Karpas-422 (cell line): ENCODE measurements around the gene RANBP3. TPM values are rescaled to one million over a fixed set of nuclear protein-coding genes. Genes with fewer than 3 reads are reported as not detected.

Source experiments
- DNase-seq: peaks from one replicate; pipeline ENCODE4 v3.0.0-alpha.2; 2015
- H2AFZ ChIP-seq: fragments of 200-600 bp; sonication (generic); 2 replicates; pipeline ENCODE4 v1.6.1; 2014; ENCODE audit warnings: antibody characterized with exemption, low read length, mixed read lengths
- H3K27ac ChIP-seq: fragments of 200-600 bp; sonication (generic); 2 replicates; pipeline ENCODE4 v1.5.1; 2014; ENCODE audit warnings: mild to moderate bottlenecking, low read length, moderate library complexity
- H3K27me3 ChIP-seq: fragments of 200-600 bp; sonication (generic); 2 replicates; pipeline ENCODE4 v1.6.1; 2014; ENCODE audit warnings: low read length, mixed read lengths
- H3K36me3 ChIP-seq: fragments of 200-600 bp; sonication (generic); 2 replicates; pipeline ENCODE4 v1.6.1; 2014; ENCODE audit warnings: low read length, mixed read lengths; ENCODE audit not compliant: insufficient read depth
- H3K4me1 ChIP-seq: fragments of 200-600 bp; sonication (generic); 2 replicates; pipeline ENCODE4 v1.6.1; 2014; ENCODE audit warnings: mild to moderate bottlenecking, low read length, mixed read lengths
- H3K4me2 ChIP-seq: fragments of 200-600 bp; sonication (generic); 2 replicates; pipeline ENCODE4 v1.6.1; 2014; ENCODE audit warnings: low read length, low read depth, mild to moderate bottlenecking; ENCODE audit not compliant: poor library complexity, severe bottlenecking
- H3K4me3 ChIP-seq: fragments of 200-600 bp; sonication (generic); 2 replicates; pipeline ENCODE4 v1.5.1; 2014; ENCODE audit warnings: mild to moderate bottlenecking, antibody characterized with exemption, low read length, mixed read lengths
- H3K79me2 ChIP-seq: fragments of 200-600 bp; sonication (generic); 2 replicates; pipeline ENCODE4 v1.6.1; 2014; ENCODE audit warnings: mild to moderate bottlenecking, low read length, mixed read lengths
- H3K9ac ChIP-seq: fragments of 200-600 bp; sonication (generic); 2 replicates; pipeline ENCODE4 v1.6.0; 2014; ENCODE audit warnings: low read length
- H3K9me2 ChIP-seq: fragments of 200-600 bp; sonication (generic), shearing (Covaris generic); replicated peaks from 2 replicates; pipeline ENCODE4 v1.6.0; 2014; ENCODE audit warnings: mild to moderate bottlenecking, low read length, moderate library complexity; ENCODE audit not compliant: insufficient read depth
- H3K9me3 ChIP-seq: fragments of 300-700, 200-600 bp; sonication (generic); 2 replicates; pipeline ENCODE4 v1.6.1; 2014; ENCODE audit warnings: low read length, mixed read lengths
- H4K20me1 ChIP-seq: fragments of 200-600 bp; sonication (generic); 2 replicates; pipeline ENCODE4 v1.6.1; 2014; ENCODE audit warnings: mild to moderate bottlenecking, antibody characterized with exemption, low read length, low read depth; ENCODE audit not compliant: insufficient read depth
- total RNA-seq: library from RNA; depleted of rRNA; stranded (reverse); fragments of >200 nt; shearing (Covaris generic); gene quantifications from 2 replicates; pipeline ENCODE4 v1.2.3, GENCODE V29; 2014; ENCODE audit warnings: low replicate concordance

RANBP3 gene
- total RNA-seq, 1 experiment from 2014 or later: 34.0 TPM

DNA sequence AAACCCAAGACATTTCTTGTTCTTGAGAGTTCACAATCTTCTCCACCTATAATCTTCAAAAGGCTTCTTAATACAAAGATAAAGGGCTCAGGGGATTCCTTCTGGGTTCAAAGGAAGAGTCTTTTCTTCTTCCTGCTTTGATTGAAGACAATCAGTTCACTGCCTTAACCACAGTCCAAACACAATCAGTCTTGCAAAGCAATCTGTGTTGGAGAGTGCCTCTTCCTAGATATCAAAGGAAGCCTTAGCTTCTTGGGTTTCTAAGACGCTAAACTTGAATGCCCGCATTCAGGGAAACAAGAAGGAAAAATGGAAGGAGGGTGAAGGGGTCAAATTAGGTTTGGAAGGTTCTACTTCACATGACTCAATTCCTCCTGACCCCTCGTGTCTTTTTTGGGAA lies 27.2 kb downstream of the RANBP3 start:
- no peak overlapping the region for H2AFZ ChIP-seq
- H3K9ac ChIP-seq: no peak overlapping the region
- H3K36me3 ChIP-seq: peaks cover 12% of the 10 kb centered on the region
- peaks cover 68% of the 10 kb centered on the region for H3K4me1 ChIP-seq
- H3K4me3 ChIP-seq: no peak overlapping the region
- H3K27me3 ChIP-seq: no peaks in the 10 kb centered on the region
- H3K9me3 ChIP-seq: no peaks in the 10 kb centered on the region
- peak overlapping the region; percentile 33 for H3K27ac ChIP-seq
- no peaks in the 10 kb centered on the region for H3K9me2 ChIP-seq
- H3K79me2 ChIP-seq: peaks cover 98% of the 10 kb centered on the region
- H3K4me2 ChIP-seq: no peak overlapping the region
- no peak for DNase-seq
- peaks cover 60% of the 10 kb centered on the region for H4K20me1 ChIP-seq

DNA sequence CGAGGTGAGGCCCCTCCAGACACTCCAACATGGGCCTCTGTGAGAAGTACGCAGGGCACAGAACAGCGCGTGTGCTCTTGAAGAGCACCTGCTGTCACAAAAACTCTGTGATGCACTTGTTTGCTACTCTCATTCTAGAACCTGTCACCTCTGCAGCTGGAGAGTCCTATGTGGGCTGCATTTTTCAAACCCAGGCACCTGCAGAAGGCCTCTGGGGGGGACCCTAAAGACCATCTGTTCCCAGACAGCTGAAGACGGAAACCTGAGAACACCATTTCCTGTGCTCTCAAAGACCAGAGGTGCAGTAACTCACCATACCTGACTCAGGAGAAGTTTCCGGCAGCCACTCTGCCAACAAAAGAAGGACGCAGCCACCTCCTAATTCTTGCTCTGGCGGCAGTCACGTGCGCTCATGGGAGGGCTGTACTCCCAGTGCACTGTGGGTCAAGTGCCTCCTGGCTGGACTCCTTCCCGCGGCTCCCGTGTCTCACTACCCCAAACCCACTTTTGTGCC lies 28.1 kb downstream of the RANBP3 start:
- Histone ChIP-seq H3K27ac (peak overlapping the region; percentile 33; the same call in 1 of the 2 replicates), H3K9ac (no peak overlapping the region), H3K4me2 (no peak overlapping the region), H3K36me3 (peaks cover 12% of the 10 kb centered on the region), H3K9me2 (no peaks in the 10 kb centered on the region), H3K4me1 (peaks cover 60% of the 10 kb centered on the region), H3K27me3 (no peaks in the 10 kb centered on the region), H3K79me2 (peaks cover 99% of the 10 kb centered on the region), H2AFZ (no peak overlapping the region), H4K20me1 (peaks cover 64% of the 10 kb centered on the region), H3K9me3 (no peaks in the 10 kb centered on the region), H3K4me3 (no peak overlapping the region)
- DNase-seq: no peak

- H3K9me2 ChIP-seq: no peaks in the 10 kb centered on the region
- no peaks in the 10 kb centered on the region for H3K9me3 ChIP-seq
- DNase-seq: no peak
- no peak overlapping the region for H3K9ac ChIP-seq
- peaks cover 51% of the 10 kb centered on the region for H3K4me1 ChIP-seq
- H4K20me1 ChIP-seq: peaks cover 67% of the 10 kb centered on the region
- peak overlapping the region; percentile 12; the same call in 1 of the 2 replicates for H3K27ac ChIP-seq
- peaks cover 12% of the 10 kb centered on the region for H3K36me3 ChIP-seq
- peaks cover 99% of the 10 kb centered on the region for H3K79me2 ChIP-seq
- no peak overlapping the region for H3K4me3 ChIP-seq
- H3K4me2 ChIP-seq: no peak overlapping the region
- no peaks in the 10 kb centered on the region for H3K27me3 ChIP-seq
- no peak overlapping the region for H2AFZ ChIP-seq
Measured at GRCh38 chr19:5948752-5949564, 29.0 kb downstream of the RANBP3 start.

GRCh38 chr19:5947435-5947834 lies 30.5 kb downstream of the RANBP3 start:
- no peak for DNase-seq
- H3K27me3 ChIP-seq: no peaks in the 10 kb centered on the region
- H3K27ac ChIP-seq: no peak overlapping the region
- H3K9me2 ChIP-seq: no peaks in the 10 kb centered on the region
- H4K20me1 ChIP-seq: peaks cover 58% of the 10 kb centered on the region
- no peak overlapping the region for H3K9ac ChIP-seq
- peaks cover 98% of the 10 kb centered on the region for H3K79me2 ChIP-seq
- H2AFZ ChIP-seq: no peak overlapping the region
- H3K4me1 ChIP-seq: peaks cover 36% of the 10 kb centered on the region
- H3K9me3 ChIP-seq: no peaks in the 10 kb centered on the region
- peaks cover 12% of the 10 kb centered on the region for H3K36me3 ChIP-seq
- H3K4me2 ChIP-seq: no peak overlapping the region
- H3K4me3 ChIP-seq: no peak overlapping the region

DNA sequence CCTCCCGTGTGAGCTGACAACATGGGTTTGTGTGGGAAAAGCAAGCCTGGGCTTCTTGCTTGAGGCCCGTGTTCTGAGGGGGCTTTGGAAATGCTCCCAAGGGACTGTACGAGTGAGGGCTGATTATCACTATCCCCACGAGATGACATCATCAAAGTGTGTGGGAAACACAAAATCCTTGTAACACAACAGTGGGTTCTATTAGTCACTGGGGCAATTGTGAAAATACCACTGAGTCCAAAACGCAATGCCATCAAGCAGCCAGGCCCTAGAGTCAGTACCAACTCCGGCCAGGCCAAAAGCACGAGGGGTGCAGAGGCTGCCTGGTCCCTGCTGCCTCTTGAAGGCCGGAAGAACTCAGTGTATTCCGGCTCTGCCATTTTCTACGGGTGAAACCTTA lies 34.3 kb downstream of the RANBP3 start:
- no peak overlapping the region for H3K27ac ChIP-seq
- H3K36me3 ChIP-seq: no peaks in the 10 kb centered on the region
- peaks cover 56% of the 10 kb centered on the region for H4K20me1 ChIP-seq
- H3K4me2 ChIP-seq: no peak overlapping the region
- H3K4me3 ChIP-seq: no peak overlapping the region
- no peaks in the 10 kb centered on the region for H3K4me1 ChIP-seq
- DNase-seq: no peak
- H3K9me2 ChIP-seq: no peaks in the 10 kb centered on the region
- H3K9me3 ChIP-seq: no peaks in the 10 kb centered on the region
- no peak overlapping the region for H3K9ac ChIP-seq
- no peak overlapping the region for H2AFZ ChIP-seq
- peaks cover 88% of the 10 kb centered on the region for H3K79me2 ChIP-seq
- H3K27me3 ChIP-seq: no peaks in the 10 kb centered on the region

GRCh38 chr19:5943045-5943444 lies 34.9 kb downstream of the RANBP3 start:
- no peak for DNase-seq
- Histone ChIP-seq H4K20me1 (peaks cover 56% of the 10 kb centered on the region), H3K4me2 (no peak overlapping the region), H3K9me3 (no peaks in the 10 kb centered on the region), H3K9ac (no peak overlapping the region), H2AFZ (no peak overlapping the region), H3K27me3 (no peaks in the 10 kb centered on the region), H3K4me3 (no peak overlapping the region), H3K4me1 (no peaks in the 10 kb centered on the region), H3K9me2 (no peaks in the 10 kb centered on the region), H3K79me2 (peaks cover 82% of the 10 kb centered on the region), H3K27ac (no peak overlapping the region), H3K36me3 (no peaks in the 10 kb centered on the region)

DNA sequence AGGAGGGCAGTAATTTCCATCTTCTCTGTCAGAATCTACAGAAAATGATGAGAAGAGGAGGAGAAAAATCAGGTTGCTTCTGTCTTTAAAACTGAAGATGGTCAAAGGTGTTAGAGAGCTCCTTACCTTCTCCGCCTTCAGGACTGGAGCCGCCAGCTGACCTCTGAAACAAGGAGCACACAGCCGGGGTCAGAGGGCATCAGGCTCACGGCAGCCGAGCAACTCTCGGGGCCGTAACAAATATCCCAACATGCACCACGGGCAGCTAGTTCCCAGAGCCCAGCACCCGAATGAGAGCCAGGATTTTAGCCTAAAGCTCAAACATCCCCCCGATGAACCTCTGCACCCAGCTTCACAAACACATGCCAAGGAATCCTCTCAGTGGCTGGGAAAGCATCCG lies 36.3 kb downstream of the RANBP3 start:
- Histone ChIP-seq H4K20me1 (peaks cover 48% of the 10 kb centered on the region), H3K27me3 (no peaks in the 10 kb centered on the region), H3K4me3 (no peak overlapping the region), H3K4me1 (no peaks in the 10 kb centered on the region), H3K36me3 (no peaks in the 10 kb centered on the region), H2AFZ (no peak overlapping the region), H3K27ac (no peak overlapping the region), H3K79me2 (peaks cover 74% of the 10 kb centered on the region), H3K9me3 (no peaks in the 10 kb centered on the region), H3K9ac (no peak overlapping the region), H3K9me2 (no peaks in the 10 kb centered on the region), H3K4me2 (no peak overlapping the region)
- no peak for DNase-seq

DNA sequence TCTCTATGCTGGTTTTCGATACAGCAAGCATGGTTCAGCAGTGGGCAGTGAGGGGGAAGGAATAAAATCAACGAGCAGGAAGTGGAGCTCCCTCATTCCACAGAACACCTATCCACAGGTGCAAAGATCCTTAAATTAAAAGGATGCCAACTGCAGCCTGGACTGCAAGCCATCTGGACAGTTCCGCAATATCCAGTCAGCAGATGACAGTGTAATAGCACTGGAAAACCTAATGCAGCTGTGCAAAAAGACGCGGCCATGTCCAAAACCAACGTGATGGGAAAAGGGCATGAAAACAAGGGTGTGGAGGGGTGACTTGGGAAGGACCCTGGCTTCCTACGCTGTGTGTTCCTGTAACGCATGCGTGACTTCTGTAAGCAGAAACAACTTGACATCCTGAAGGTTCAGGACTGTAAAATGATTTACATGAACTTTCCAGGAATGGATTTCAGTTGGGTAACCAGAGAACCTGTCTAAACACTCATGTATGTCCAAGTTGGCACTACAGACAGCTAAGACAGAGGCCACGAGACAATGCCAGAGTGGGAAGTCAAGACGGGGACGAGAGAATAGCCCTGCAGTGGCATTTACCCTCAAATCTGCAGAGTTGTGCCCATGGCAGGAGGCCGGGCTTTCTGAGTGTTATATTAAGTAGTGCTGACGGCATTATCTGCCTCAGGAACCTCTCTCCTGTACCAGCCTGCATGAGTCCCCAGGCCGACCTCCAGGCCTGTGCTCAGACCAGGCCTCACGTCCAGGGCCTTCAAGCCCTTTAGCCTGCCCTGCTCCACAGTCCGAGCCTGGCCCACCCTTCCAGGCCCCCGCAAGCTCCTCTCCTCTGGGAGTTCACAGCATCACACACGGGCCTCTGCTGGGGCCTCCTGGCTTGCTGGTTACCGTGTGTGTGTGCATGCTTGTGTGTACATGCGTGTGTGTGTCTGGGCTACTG lies 37.4 kb downstream of the RANBP3 start:
- Histone ChIP-seq H2AFZ (no peak overlapping the region), H3K4me1 (no peaks in the 10 kb centered on the region), H3K4me2 (no peak overlapping the region), H3K79me2 (peaks cover 74% of the 10 kb centered on the region), H3K36me3 (no peaks in the 10 kb centered on the region), H3K9ac (no peak overlapping the region), H3K9me3 (no peaks in the 10 kb centered on the region), H3K27me3 (no peaks in the 10 kb centered on the region), H4K20me1 (peaks cover 43% of the 10 kb centered on the region), H3K4me3 (no peak overlapping the region), H3K27ac (no peak overlapping the region), H3K9me2 (no peaks in the 10 kb centered on the region)
- no peak for DNase-seq
